ENCODE data around the gene CNTNAP2. TPM values are rescaled to one million over a fixed set of nuclear protein-coding genes. Genes with fewer than 3 reads are reported as not detected.

CNTNAP2 gene
- total and polyA plus RNA-seq, 9 of the 15 experiments (the other 6 are each of a cell fraction or from before 2014, with no cell fraction given) = 0.04 to 0.62 (median 0.09) TPM; not detected in 4

DNA sequence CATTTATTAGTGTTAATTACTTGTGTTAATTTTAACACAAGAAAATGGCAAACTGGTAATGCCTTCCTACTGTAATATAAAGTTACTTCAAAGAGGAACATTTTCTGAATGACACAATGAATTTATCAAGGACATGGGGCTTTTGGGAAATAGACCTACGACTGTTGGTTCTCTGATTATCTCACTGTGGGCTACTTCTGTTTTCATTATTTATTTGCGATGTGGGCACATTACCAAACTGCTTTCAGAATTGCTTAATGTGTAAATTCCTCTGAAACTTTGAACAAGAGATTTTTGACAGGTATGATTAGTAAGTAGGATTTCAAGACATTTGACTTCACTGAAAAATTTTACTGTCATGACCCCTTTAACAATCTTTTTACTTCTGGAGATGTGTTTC is 535.6 kb downstream of the CNTNAP2 start (continued):
- TF ChIP-seq SRSF3 (IDR thresholded peaks at IDR 0.05; ENCODE audit: insufficient read depth, low read length) (no peak), HDAC6 (IDR thresholded peaks at IDR 0.05; ENCODE audit: low read depth, low read length) (no peak), SMARCA4 (IDR thresholded peaks at IDR 0.05) (no peak)

DNA sequence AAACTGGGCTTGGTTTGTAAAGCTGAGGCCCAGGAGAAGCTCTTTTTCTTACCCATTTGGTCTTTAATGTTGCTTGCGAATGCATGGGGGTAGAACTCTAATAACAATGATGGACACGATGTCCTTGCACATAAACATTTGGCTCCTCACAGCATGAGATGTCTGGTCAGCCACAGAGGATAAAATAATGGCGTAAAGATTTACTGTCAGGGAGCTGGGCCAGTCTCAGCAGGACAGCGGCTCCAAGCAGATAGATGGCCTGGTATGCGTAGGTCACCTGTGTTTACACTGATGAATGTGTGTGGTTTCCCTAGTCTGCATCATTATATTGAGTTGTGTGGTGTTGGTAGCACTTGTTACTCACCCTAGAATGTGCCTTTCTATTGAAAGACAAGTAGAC is 537.4 kb downstream of the CNTNAP2 start:
- no peak overlapping the region for H3K4me3 ChIP-seq
- H3K9me1 ChIP-seq (ENCODE audit: control insufficient read depth, insufficient read depth, low read length) = no peaks in the 10 kb centered on the region
- no peaks in the 10 kb centered on the region for H3K4me1 ChIP-seq (replicated peaks in 1 of 2; ENCODE audit: control insufficient read depth in 2 of 2, insufficient read depth in 2 of 2, low read length in 2 of 2)
- WGBS (ENCODE audit: insufficient coverage, low coverage, missing lambda C conversion rate) = 3% methylated on average over 5 of the region's 5 CpGs
- no peaks in the 10 kb centered on the region for H3K79me2 ChIP-seq (ENCODE audit: control insufficient read depth, insufficient read depth, low read length)
- ATAC-seq (no peak), FAIRE-seq (no peak), DNase-seq (ENCODE audit: extremely low read depth in 1 of 4, low spot score in 3 of 4) (no peak)
- no TSS peak for BruUV-seq (replicated peaks)
- ChIA-PET POLR2A (no interaction called here), CTCF (ENCODE audit: low intra/inter-chr PET ratio) (no interaction called here)
- H3K27ac ChIP-seq (ENCODE audit: extremely low read depth, low read depth, low read length) = no peak overlapping the region
- H3K9ac ChIP-seq (ENCODE audit: insufficient read depth in 1 of 2, low read depth in 2 of 2, low read length in 2 of 2) = no peak overlapping the region
- no peaks in the 10 kb centered on the region; the same call in 1 of the 2 replicates for H3K9me3 ChIP-seq (replicated peaks; ENCODE audit: control insufficient read depth, insufficient read depth, low read depth, low read length)
- H4K20me1 ChIP-seq (replicated peaks; ENCODE audit: control insufficient read depth, insufficient read depth, low read length) = no peaks in the 10 kb centered on the region
- no peak overlapping the region for H3K4me2 ChIP-seq (ENCODE audit: insufficient read depth, low read length)
- H3K36me3 ChIP-seq (ENCODE audit: control insufficient read depth, insufficient read depth, low read length) = no peaks in the 10 kb centered on the region
- in situ Hi-C loops (cut with MboI) (no loop called here), intact Hi-C loops (cut with micrococcal nuclease) (no loop called here)
- no peaks in the 10 kb centered on the region for H3K27me3 ChIP-seq (ENCODE audit: control insufficient read depth in 2 of 2, insufficient read depth in 2 of 2, low read length in 2 of 2)
- H2AFZ ChIP-seq (ENCODE audit: low read depth, low read length) = no peak overlapping the region
- TF ChIP-seq, protein P1, sequence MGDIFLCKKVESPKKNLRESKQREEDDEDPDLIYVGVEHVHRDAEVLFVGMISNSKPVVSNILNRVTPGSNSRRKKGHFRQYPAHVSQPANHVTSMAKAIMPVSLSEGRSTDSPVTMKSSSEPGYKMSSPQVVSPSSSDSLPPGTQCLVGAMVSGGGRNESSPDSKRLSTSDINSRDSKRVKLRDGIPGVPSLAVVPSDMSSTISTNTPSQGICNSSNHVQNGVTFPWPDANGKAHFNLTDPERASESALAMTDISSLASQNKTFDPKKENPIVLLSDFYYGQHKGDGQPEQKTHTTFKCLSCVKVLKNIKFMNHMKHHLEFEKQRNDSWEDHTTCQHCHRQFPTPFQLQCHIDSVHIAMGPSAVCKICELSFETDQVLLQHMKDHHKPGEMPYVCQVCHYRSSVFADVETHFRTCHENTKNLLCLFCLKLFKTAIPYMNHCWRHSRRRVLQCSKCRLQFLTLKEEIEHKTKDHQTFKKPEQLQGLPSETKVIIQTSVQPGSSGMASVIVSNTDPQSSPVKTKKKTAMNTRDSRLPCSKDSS (IDR thresholded peaks at IDR 0.05; ENCODE audit: low read depth, partially characterized antibody) = no peak
- TF ChIP-seq RNF2 (IDR thresholded peaks at IDR 0.05) (no peak), ELF2 (CRISPR knock-in tag; IDR thresholded peaks at IDR 0.05) (no peak), NUFIP1 (IDR thresholded peaks at IDR 0.05; ENCODE audit: partially characterized antibody) (no peak), NCOA2 (IDR thresholded peaks at IDR 0.05; ENCODE audit: partially characterized antibody in 2 of 2) (no peak), RBM15 (IDR thresholded peaks at IDR 0.05; ENCODE audit: insufficient read depth, low read length) (no peak)
- TF ChIP-seq, protein P2, sequence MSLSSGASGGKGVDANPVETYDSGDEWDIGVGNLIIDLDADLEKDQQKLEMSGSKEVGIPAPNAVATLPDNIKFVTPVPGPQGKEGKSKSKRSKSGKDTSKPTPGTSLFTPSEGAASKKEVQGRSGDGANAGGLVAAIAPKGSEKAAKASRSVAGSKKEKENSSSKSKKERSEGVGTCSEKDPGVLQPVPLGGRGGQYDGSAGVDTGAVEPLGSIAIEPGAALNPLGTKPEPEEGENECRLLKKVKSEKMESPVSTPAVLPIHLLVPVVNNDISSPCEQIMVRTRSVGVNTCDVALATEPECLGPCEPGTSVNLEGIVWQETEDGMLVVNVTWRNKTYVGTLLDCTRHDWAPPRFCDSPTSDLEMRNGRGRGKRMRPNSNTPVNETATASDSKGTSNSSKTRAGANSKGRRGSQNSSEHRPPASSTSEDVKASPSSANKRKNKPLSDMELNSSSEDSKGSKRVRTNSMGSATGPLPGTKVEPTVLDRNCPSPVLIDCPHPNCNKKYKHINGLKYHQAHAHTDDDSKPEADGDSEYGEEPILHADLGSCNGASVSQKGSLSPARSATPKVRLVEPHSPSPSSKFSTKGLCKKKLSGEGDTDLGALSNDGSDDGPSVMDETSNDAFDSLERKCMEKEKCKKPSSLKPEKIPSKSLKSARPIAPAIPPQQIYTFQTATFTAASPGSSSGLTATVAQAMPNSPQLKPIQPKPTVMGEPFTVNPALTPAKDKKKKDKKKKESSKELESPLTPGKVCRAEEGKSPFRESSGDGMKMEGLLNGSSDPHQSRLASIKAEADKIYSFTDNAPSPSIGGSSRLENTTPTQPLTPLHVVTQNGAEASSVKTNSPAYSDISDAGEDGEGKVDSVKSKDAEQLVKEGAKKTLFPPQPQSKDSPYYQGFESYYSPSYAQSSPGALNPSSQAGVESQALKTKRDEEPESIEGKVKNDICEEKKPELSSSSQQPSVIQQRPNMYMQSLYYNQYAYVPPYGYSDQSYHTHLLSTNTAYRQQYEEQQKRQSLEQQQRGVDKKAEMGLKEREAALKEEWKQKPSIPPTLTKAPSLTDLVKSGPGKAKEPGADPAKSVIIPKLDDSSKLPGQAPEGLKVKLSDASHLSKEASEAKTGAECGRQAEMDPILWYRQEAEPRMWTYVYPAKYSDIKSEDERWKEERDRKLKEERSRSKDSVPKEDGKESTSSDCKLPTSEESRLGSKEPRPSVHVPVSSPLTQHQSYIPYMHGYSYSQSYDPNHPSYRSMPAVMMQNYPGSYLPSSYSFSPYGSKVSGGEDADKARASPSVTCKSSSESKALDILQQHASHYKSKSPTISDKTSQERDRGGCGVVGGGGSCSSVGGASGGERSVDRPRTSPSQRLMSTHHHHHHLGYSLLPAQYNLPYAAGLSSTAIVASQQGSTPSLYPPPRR (CRISPR knock-in tag; IDR thresholded peaks at IDR 0.05; ENCODE audit: borderline replicate concordance) = no peak
- TF ChIP-seq, protein P3, sequence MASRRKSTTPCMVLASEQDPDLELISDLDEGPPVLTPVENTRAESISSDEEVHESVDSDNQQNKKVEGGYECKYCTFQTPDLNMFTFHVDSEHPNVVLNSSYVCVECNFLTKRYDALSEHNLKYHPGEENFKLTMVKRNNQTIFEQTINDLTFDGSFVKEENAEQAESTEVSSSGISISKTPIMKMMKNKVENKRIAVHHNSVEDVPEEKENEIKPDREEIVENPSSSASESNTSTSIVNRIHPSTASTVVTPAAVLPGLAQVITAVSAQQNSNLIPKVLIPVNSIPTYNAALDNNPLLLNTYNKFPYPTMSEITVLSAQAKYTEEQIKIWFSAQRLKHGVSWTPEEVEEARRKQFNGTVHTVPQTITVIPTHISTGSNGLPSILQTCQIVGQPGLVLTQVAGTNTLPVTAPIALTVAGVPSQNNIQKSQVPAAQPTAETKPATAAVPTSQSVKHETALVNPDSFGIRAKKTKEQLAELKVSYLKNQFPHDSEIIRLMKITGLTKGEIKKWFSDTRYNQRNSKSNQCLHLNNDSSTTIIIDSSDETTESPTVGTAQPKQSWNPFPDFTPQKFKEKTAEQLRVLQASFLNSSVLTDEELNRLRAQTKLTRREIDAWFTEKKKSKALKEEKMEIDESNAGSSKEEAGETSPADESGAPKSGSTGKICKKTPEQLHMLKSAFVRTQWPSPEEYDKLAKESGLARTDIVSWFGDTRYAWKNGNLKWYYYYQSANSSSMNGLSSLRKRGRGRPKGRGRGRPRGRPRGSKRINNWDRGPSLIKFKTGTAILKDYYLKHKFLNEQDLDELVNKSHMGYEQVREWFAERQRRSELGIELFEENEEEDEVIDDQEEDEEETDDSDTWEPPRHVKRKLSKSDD (conservative IDR thresholded peaks at IDR 0.05; ENCODE audit: low read length) = no peak
- TF ChIP-seq, protein P4, sequence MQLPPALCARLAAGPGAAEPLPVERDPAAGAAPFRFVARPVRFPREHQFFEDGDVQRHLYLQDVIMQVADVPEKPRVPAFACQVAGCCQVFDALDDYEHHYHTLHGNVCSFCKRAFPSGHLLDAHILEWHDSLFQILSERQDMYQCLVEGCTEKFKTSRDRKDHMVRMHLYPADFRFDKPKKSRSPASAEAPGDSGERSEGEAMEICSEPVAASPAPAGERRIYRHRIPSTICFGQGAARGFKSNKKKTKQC (CRISPR knock-in tag; IDR thresholded peaks at IDR 0.05) = no peak
